ENCODE results near the gene SQSTM1.

SQSTM1 gene

GRCh38 chr5:179878222-179879002 is 57.7 kb downstream of the SQSTM1 start:
- no peak overlapping the region for H3K4me3 ChIP-seq (ENCODE audit: low read depth in 1 of 5, low read length in 5 of 5)
- no peak overlapping the region for H3K27ac ChIP-seq (ENCODE audit: low read depth, low read length)
- peaks cover 0 to 6% (median 3%) of the 10 kb centered on the region in 5 donors for H3K4me1 ChIP-seq (ENCODE audit: control insufficient read depth in 5 of 5, insufficient read depth in 5 of 5, low read length in 5 of 5)
- no peaks in the 10 kb centered on the region for H3K27me3 ChIP-seq (ENCODE audit: control insufficient read depth in 5 of 5, insufficient read depth in 4 of 5, low read length in 5 of 5)
- no peak overlapping the region for H3K9ac ChIP-seq (ENCODE audit: low read length in 5 of 5)
- peaks cover 0 to 11% (median 8%) of the 10 kb centered on the region in 5 donors for H3K9me3 ChIP-seq (ENCODE audit: control insufficient read depth in 5 of 5, low read length in 5 of 5)
- peaks cover 3 to 73% (median 64%) of the 10 kb centered on the region in 5 donors for H3K36me3 ChIP-seq (ENCODE audit: control insufficient read depth in 5 of 5, insufficient read depth in 5 of 5, low read length in 5 of 5)

- H3K36me3 ChIP-seq (ENCODE audit: control insufficient read depth in 5 of 5, insufficient read depth in 5 of 5, low read length in 5 of 5) = peaks cover 10 to 73% (median 64%) of the 10 kb centered on the region in 5 donors
- H3K4me3 ChIP-seq (ENCODE audit: low read depth in 1 of 5, low read length in 5 of 5) = no peak overlapping the region
- H3K4me1 ChIP-seq (ENCODE audit: control insufficient read depth in 5 of 5, insufficient read depth in 5 of 5, low read length in 5 of 5) = peaks cover 0 to 6% (median 3%) of the 10 kb centered on the region in 5 donors
- no peak overlapping the region for H3K27ac ChIP-seq (ENCODE audit: low read depth, low read length)
- no peak overlapping the region for H3K9ac ChIP-seq (ENCODE audit: low read length in 5 of 5)
- H3K27me3 ChIP-seq (ENCODE audit: control insufficient read depth in 5 of 5, insufficient read depth in 4 of 5, low read length in 5 of 5) = no peaks in the 10 kb centered on the region
- peaks cover 0 to 16% (median 12%) of the 10 kb centered on the region in 5 donors for H3K9me3 ChIP-seq (ENCODE audit: control insufficient read depth in 5 of 5, low read length in 5 of 5)
Observed at GRCh38 chr5:179879003-179879689, 58.4 kb downstream of the SQSTM1 start.

- no peak overlapping the region for H3K27ac ChIP-seq (ENCODE audit: low read depth, low read length)
- no peak overlapping the region for H3K9ac ChIP-seq (ENCODE audit: low read length in 5 of 5)
- H3K27me3 ChIP-seq (ENCODE audit: control insufficient read depth in 5 of 5, insufficient read depth in 4 of 5, low read length in 5 of 5) = no peaks in the 10 kb centered on the region
- H3K9me3 ChIP-seq (ENCODE audit: control insufficient read depth in 5 of 5, low read length in 5 of 5) = peaks cover 0 to 17% (median 12%) of the 10 kb centered on the region in 5 donors
- peaks cover 0 to 6% (median 3%) of the 10 kb centered on the region in 5 donors for H3K4me1 ChIP-seq (ENCODE audit: control insufficient read depth in 5 of 5, insufficient read depth in 5 of 5, low read length in 5 of 5)
- peaks cover 13 to 73% (median 64%) of the 10 kb centered on the region in 5 donors for H3K36me3 ChIP-seq (ENCODE audit: control insufficient read depth in 5 of 5, insufficient read depth in 5 of 5, low read length in 5 of 5)
- no peak overlapping the region for H3K4me3 ChIP-seq (ENCODE audit: low read depth in 1 of 5, low read length in 5 of 5)
Observed at GRCh38 chr5:179879690-179880010, 58.9 kb downstream of the SQSTM1 start.

GRCh38 chr5:179880066-179880650 is 59.5 kb downstream of the SQSTM1 start:
- H3K9me3 ChIP-seq (ENCODE audit: control insufficient read depth in 5 of 5, low read length in 5 of 5) = peaks cover 0 to 17% (median 12%) of the 10 kb centered on the region in 5 donors
- H3K27ac ChIP-seq (ENCODE audit: low read depth, low read length) = no peak overlapping the region
- no peak overlapping the region for H3K4me3 ChIP-seq (ENCODE audit: low read depth in 1 of 5, low read length in 5 of 5)
- H3K36me3 ChIP-seq (ENCODE audit: control insufficient read depth in 5 of 5, insufficient read depth in 5 of 5, low read length in 5 of 5) = peaks cover 13 to 73% (median 62%) of the 10 kb centered on the region in 5 donors
- no peak overlapping the region for H3K9ac ChIP-seq (ENCODE audit: low read length in 5 of 5)
- H3K4me1 ChIP-seq (ENCODE audit: control insufficient read depth in 5 of 5, insufficient read depth in 5 of 5, low read length in 5 of 5) = peaks cover 0 to 6% (median 3%) of the 10 kb centered on the region in 5 donors
- H3K27me3 ChIP-seq (ENCODE audit: control insufficient read depth in 5 of 5, insufficient read depth in 4 of 5, low read length in 5 of 5) = no peaks in the 10 kb centered on the region

GRCh38 chr5:179880848-179881590 is 60.3 kb downstream of the SQSTM1 start:
- no peak overlapping the region for H3K9ac ChIP-seq (ENCODE audit: low read length in 5 of 5)
- H3K9me3 ChIP-seq (ENCODE audit: control insufficient read depth in 5 of 5, low read length in 5 of 5) = peaks cover 0 to 17% (median 12%) of the 10 kb centered on the region in 5 donors
- H3K27ac ChIP-seq (ENCODE audit: low read depth, low read length) = no peak overlapping the region
- peaks cover 13 to 73% (median 59%) of the 10 kb centered on the region in 5 donors for H3K36me3 ChIP-seq (ENCODE audit: control insufficient read depth in 5 of 5, insufficient read depth in 5 of 5, low read length in 5 of 5)
- no peak overlapping the region for H3K4me3 ChIP-seq (ENCODE audit: low read depth in 1 of 5, low read length in 5 of 5)
- H3K4me1 ChIP-seq (ENCODE audit: control insufficient read depth in 5 of 5, insufficient read depth in 5 of 5, low read length in 5 of 5) = peaks cover 0 to 4% (median 3%) of the 10 kb centered on the region in 5 donors
- no peaks in the 10 kb centered on the region for H3K27me3 ChIP-seq (ENCODE audit: control insufficient read depth in 5 of 5, insufficient read depth in 4 of 5, low read length in 5 of 5)

- no peak overlapping the region for H3K27ac ChIP-seq (ENCODE audit: low read depth, low read length)
- no peaks in the 10 kb centered on the region for H3K27me3 ChIP-seq (ENCODE audit: control insufficient read depth in 5 of 5, insufficient read depth in 4 of 5, low read length in 5 of 5)
- no peak overlapping the region for H3K4me3 ChIP-seq (ENCODE audit: low read depth in 1 of 5, low read length in 5 of 5)
- peaks cover 13 to 77% (median 66%) of the 10 kb centered on the region in 5 donors for H3K36me3 ChIP-seq (ENCODE audit: control insufficient read depth in 5 of 5, insufficient read depth in 5 of 5, low read length in 5 of 5)
- H3K9ac ChIP-seq (ENCODE audit: low read length in 5 of 5) = no peak overlapping the region
- peaks cover 0 to 3% (median 0%) of the 10 kb centered on the region in 5 donors for H3K4me1 ChIP-seq (ENCODE audit: control insufficient read depth in 5 of 5, insufficient read depth in 5 of 5, low read length in 5 of 5)
- H3K9me3 ChIP-seq (ENCODE audit: control insufficient read depth in 5 of 5, low read length in 5 of 5) = peaks cover 0 to 17% (median 12%) of the 10 kb centered on the region in 5 donors
Observed at GRCh38 chr5:179882338-179882737, 61.6 kb downstream of the SQSTM1 start.

- Histone ChIP-seq H3K9me3 (ENCODE audit: control insufficient read depth in 5 of 5, low read length in 5 of 5) (peaks cover 0 to 17% (median 12%) of the 10 kb centered on the region in 5 donors), H3K36me3 (ENCODE audit: control insufficient read depth in 5 of 5, insufficient read depth in 5 of 5, low read length in 5 of 5) (peaks cover 11 to 77% (median 67%) of the 10 kb centered on the region in 5 donors), H3K4me1 (ENCODE audit: control insufficient read depth in 5 of 5, insufficient read depth in 5 of 5, low read length in 5 of 5) (peaks cover 0 to 3% (median 0%) of the 10 kb centered on the region in 5 donors), H3K4me3 (ENCODE audit: low read depth in 1 of 5, low read length in 5 of 5) (no peak overlapping the region), H3K9ac (ENCODE audit: low read length in 5 of 5) (no peak overlapping the region), H3K27me3 (ENCODE audit: control insufficient read depth in 5 of 5, insufficient read depth in 4 of 5, low read length in 5 of 5) (no peaks in the 10 kb centered on the region), H3K27ac (ENCODE audit: low read depth, low read length) (no peak overlapping the region)
Observed at GRCh38 chr5:179883163-179883562, 62.5 kb downstream of the SQSTM1 start.

- Histone ChIP-seq H3K36me3 (ENCODE audit: control insufficient read depth in 5 of 5, insufficient read depth in 5 of 5, low read length in 5 of 5) (peaks cover 11 to 76% (median 72%) of the 10 kb centered on the region in 5 donors), H3K27me3 (ENCODE audit: control insufficient read depth in 5 of 5, insufficient read depth in 4 of 5, low read length in 5 of 5) (no peaks in the 10 kb centered on the region), H3K4me1 (ENCODE audit: control insufficient read depth in 5 of 5, insufficient read depth in 5 of 5, low read length in 5 of 5) (no peaks in the 10 kb centered on the region), H3K9me3 (ENCODE audit: control insufficient read depth in 5 of 5, low read length in 5 of 5) (peaks cover 0 to 17% (median 12%) of the 10 kb centered on the region in 5 donors), H3K27ac (ENCODE audit: low read depth, low read length) (no peak overlapping the region), H3K9ac (ENCODE audit: low read length in 5 of 5) (no peak overlapping the region), H3K4me3 (ENCODE audit: low read depth in 1 of 5, low read length in 5 of 5) (no peak overlapping the region)
Observed at GRCh38 chr5:179885491-179886090, 64.9 kb downstream of the SQSTM1 start.

GRCh38 chr5:179886190-179886911 is 65.6 kb downstream of the SQSTM1 start:
- no peaks in the 10 kb centered on the region for H3K27me3 ChIP-seq (ENCODE audit: control insufficient read depth in 5 of 5, insufficient read depth in 4 of 5, low read length in 5 of 5)
- peaks cover 0 to 17% (median 12%) of the 10 kb centered on the region in 5 donors for H3K9me3 ChIP-seq (ENCODE audit: control insufficient read depth in 5 of 5, low read length in 5 of 5)
- H3K9ac ChIP-seq (ENCODE audit: low read length in 5 of 5) = no peak overlapping the region
- H3K4me1 ChIP-seq (ENCODE audit: control insufficient read depth in 5 of 5, insufficient read depth in 5 of 5, low read length in 5 of 5) = no peaks in the 10 kb centered on the region
- H3K27ac ChIP-seq (ENCODE audit: low read depth, low read length) = no peak overlapping the region
- H3K4me3 ChIP-seq (ENCODE audit: low read depth in 1 of 5, low read length in 5 of 5) = no peak overlapping the region
- peaks cover 11 to 78% (median 74%) of the 10 kb centered on the region in 5 donors for H3K36me3 ChIP-seq (ENCODE audit: control insufficient read depth in 5 of 5, insufficient read depth in 5 of 5, low read length in 5 of 5)
